ENCODE measurements around the gene HSPBP1. TPM values are rescaled to one million over a fixed set of nuclear protein-coding genes. Genes with fewer than 3 reads are reported as not detected.
A peak's percentile ranks its signal among the peaks of the same experiment; 100 is the strongest.

The HSPBP1 gene
- total and polyA plus RNA-seq, 2 of the 13 experiments (the other 11 are each of a cell fraction or from before 2014, with no cell fraction given) = 22.3 to 33.7 TPM

DNA sequence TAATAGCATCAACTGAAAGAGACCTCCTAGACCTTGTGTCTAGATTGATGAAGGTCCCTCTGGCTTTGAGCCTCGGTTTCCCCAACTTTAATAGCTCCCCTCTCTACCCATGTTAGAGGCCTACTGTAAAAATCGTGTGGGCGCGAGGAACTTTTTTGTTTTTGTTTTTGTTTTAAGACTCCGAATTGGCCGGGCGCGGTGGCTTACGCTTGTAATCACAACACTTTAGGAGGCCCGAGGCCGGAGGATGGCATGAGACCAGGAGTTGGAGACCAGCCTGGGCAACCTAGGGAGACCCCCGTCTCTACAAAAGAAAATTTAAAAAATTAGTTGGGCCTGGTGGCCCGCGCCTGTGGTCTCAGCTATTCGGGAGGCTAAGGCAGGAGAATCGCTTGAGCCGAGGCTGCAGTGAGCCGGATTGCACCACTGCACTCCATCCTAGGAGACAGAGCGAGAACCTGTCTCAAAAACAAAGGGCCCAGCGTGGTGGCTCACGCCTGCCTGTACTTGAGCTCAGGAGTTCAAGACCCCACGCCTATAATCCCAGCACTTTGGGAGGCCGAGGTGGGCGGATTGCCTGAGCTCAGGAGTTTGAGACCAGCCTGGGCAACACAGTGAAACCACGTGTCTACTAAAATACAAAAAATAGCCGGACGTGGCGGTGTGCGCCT is 20.2 kb downstream of the HSPBP1 start (continued):
- TF ChIP-seq, protein P1, sequence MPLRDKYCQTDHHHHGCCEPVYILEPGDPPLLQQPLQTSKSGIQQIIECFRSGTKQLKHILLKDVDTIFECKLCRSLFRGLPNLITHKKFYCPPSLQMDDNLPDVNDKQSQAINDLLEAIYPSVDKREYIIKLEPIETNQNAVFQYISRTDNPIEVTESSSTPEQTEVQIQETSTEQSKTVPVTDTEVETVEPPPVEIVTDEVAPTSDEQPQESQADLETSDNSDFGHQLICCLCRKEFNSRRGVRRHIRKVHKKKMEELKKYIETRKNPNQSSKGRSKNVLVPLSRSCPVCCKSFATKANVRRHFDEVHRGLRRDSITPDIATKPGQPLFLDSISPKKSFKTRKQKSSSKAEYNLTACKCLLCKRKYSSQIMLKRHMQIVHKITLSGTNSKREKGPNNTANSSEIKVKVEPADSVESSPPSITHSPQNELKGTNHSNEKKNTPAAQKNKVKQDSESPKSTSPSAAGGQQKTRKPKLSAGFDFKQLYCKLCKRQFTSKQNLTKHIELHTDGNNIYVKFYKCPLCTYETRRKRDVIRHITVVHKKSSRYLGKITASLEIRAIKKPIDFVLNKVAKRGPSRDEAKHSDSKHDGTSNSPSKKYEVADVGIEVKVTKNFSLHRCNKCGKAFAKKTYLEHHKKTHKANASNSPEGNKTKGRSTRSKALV (CRISPR knock-in tag; IDR thresholded peaks at IDR 0.05) = 0 out of 2 replicates have a peak, but pooled peaks have one; percentile 6
- TF ChIP-seq STAG1 (CRISPR knock-in tag; IDR thresholded peaks at IDR 0.05) (no peak), SNAPC2 (CRISPR knock-in tag; IDR thresholded peaks at IDR 0.05) (no peak), NCOA1 (CRISPR knock-in tag; IDR thresholded peaks at IDR 0.05) (0 out of 2 replicates have a peak, but pooled peaks have one; percentile 43), ZNF224 (CRISPR knock-in tag; IDR thresholded peaks at IDR 0.05) (peak; percentile 91; the same call in 1 of the 2 replicates)
- TF ChIP-seq, protein P2, sequence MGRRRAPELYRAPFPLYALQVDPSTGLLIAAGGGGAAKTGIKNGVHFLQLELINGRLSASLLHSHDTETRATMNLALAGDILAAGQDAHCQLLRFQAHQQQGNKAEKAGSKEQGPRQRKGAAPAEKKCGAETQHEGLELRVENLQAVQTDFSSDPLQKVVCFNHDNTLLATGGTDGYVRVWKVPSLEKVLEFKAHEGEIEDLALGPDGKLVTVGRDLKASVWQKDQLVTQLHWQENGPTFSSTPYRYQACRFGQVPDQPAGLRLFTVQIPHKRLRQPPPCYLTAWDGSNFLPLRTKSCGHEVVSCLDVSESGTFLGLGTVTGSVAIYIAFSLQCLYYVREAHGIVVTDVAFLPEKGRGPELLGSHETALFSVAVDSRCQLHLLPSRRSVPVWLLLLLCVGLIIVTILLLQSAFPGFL (CRISPR knock-in tag; IDR thresholded peaks at IDR 0.05) = no peak

DNA sequence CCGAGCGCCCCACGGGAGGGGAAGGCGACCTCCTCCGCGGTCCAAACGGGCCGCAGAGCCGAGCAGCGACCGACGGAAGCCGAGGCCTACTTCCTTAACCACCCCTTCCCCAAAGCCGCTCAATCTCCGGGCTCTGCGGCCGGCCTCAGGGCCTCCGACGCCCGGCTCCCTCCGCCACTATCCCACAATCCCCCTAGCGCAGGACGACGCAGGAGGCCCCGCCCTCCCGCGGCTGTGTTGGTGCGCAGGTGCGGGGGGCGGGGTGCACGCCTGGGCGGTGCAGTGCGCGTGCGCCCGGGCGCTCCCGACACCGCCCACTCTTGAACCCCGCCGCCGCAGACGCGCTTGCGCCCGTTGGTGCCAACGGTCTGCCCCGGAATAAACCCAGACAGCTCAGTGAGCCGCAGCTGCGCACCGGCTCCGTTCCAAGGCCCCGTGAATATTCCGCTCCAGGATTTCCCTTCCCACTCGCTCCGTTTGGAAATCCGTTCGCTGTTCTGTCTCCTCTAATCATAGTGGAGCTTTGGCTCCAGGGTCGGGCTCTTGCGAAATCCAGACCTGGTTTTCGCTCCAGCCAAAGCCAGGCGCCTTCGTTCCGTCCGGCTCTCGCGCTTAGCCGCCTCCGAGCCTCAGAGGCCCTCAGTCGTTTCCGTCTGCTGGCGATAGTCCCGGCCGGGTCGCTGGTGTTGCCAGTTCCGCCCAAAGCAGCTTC is 20.9 kb downstream of the HSPBP1 start, which contains the start of gene PPP6R1:
PPP6R1 (minus strand) TSS at position 190 of the 712 bp plus-strand sequence. CDS start 11,914 bp downstream, outside the sequence.
- peaks cover 44% of the 10 kb centered on the region for H3K4me1 ChIP-seq (ENCODE audit: insufficient read depth, low read length)
- in situ Hi-C loops (cut with HindIII; ENCODE audit: extremely low pct_ligation_motif_present, low pct_unique_long_range_greater_than_20kb) = loop anchor here (5.0 kb wide), 1 partner anchor 37 kb away; no protein-coding TSS in a partner anchor
- TF ChIP-seq ELF1 (CRISPR knock-in tag; IDR thresholded peaks at IDR 0.05) = peak; percentile 89
- no peak for TF ChIP-seq SETDB1 (CRISPR knock-in tag; IDR thresholded peaks at IDR 0.05; ENCODE audit: borderline replicate concordance)
- TF ChIP-seq, protein P3, sequence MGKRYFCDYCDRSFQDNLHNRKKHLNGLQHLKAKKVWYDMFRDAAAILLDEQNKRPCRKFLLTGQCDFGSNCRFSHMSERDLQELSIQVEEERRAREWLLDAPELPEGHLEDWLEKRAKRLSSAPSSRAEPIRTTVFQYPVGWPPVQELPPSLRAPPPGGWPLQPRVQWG (CRISPR knock-in tag; IDR thresholded peaks at IDR 0.05; ENCODE audit: borderline replicate concordance, low read depth) = no peak
- peak; percentile 74 for TF ChIP-seq SALL1 (CRISPR knock-in tag; IDR thresholded peaks at IDR 0.05)
- TF ChIP-seq SP1 (IDR thresholded peaks at IDR 0.05) = no peak
- peak; percentile 64 for TF ChIP-seq SP1 (CRISPR knock-in tag; IDR thresholded peaks at IDR 0.05)
- no peak for TF ChIP-seq ZFP41 (CRISPR knock-in tag; IDR thresholded peaks at IDR 0.05; ENCODE audit: borderline replicate concordance)
- peak; percentile 65; the same call in 1 of the 2 replicates for TF ChIP-seq SIX1 (CRISPR knock-in tag; IDR thresholded peaks at IDR 0.05; ENCODE audit: borderline replicate concordance)
- peak; percentile 18 for TF ChIP-seq SRSF1 (optimal IDR thresholded peaks at IDR 0.05; ENCODE audit: low read depth, low read length)

More for the DNA sequence above, 20.9 kb downstream of the HSPBP1 start, which contains the start of gene PPP6R1:
- POLR2A ChIA-PET = interaction anchor here (0.7 to 6.2 kb wide), 31 partner anchors 9 to 347 kb away, joined by 3 to 95 read pairs (median 5); partner anchors contain the start of genes FIZ1, HSPBP1, ISOC2 and KMT5C
- BruUV-seq (replicated peaks) = no TSS peak
- Histone ChIP-seq H3K4me3 (replicated peaks in 1 of 3; ENCODE audit: insufficient read depth in 1 of 3, low read depth in 2 of 3, low read length in 3 of 3) (peak within 1 kb of the TSS; percentile 88 to 95 (median 94)), H3K79me2 (ENCODE audit: insufficient read depth, low read length) (peaks cover 43% of the 10 kb centered on the region), H3K4me2 (ENCODE audit: low read depth, low read length) (peak within 1 kb of the TSS; percentile 99), H4K20me1 (ENCODE audit: insufficient read depth, low read length) (peaks cover 30% of the 10 kb centered on the region), H3K27ac (ENCODE audit: extremely low read length, insufficient read depth, low read length) (peak within 1 kb of the TSS; percentile 86), H3K9ac (ENCODE audit: insufficient read depth, low read depth, low read length) (peak within 1 kb of the TSS; percentile 97), H3K9me3 (ENCODE audit: low read length) (no peaks in the 10 kb centered on the region), H2AFZ (ENCODE audit: low read length) (no peak within 1 kb of the TSS), H3K36me3 (replicated peaks in 1 of 2; ENCODE audit: control insufficient read depth in 1 of 2, insufficient read depth in 2 of 2, low read length in 2 of 2) (peaks cover 0 to 2% of the 10 kb centered on the region in 2 experiments; a peak in 1 of 5 replicates), H3K27me3 (ENCODE audit: control insufficient read depth in 1 of 2, insufficient read depth in 2 of 2, low read length in 2 of 2) (no peaks in the 10 kb centered on the region; a peak in 1 of 5 replicates)
- CTCF ChIA-PET (ENCODE audit: low intra/inter-chr PET ratio, low total read pairs) = no interaction called here
- DNase-seq (ENCODE audit: low spot score) (peak; percentile 97), FAIRE-seq (peak; percentile 89), ATAC-seq (peak; percentile 86)
- intact Hi-C loops (cut with micrococcal nuclease; ENCODE audit: unreplicated experiment) = loop anchor here (1.0 kb wide), 1 partner anchor 43 kb away; no protein-coding TSS in a partner anchor
- under 1% methylated on average over 14 of the region's 76 CpGs for WGBS (ENCODE audit: low lambda C conversion rate)

Data from HepG2 (cell line).